Measurements from ENCODE around the gene PRSS57.
"Not testable (repeated sequence)": the region's sequence is repeated elsewhere in the genome, so short reads cannot be mapped to it uniquely, and the experiment has no call there.

Gene PRSS57

DNA sequence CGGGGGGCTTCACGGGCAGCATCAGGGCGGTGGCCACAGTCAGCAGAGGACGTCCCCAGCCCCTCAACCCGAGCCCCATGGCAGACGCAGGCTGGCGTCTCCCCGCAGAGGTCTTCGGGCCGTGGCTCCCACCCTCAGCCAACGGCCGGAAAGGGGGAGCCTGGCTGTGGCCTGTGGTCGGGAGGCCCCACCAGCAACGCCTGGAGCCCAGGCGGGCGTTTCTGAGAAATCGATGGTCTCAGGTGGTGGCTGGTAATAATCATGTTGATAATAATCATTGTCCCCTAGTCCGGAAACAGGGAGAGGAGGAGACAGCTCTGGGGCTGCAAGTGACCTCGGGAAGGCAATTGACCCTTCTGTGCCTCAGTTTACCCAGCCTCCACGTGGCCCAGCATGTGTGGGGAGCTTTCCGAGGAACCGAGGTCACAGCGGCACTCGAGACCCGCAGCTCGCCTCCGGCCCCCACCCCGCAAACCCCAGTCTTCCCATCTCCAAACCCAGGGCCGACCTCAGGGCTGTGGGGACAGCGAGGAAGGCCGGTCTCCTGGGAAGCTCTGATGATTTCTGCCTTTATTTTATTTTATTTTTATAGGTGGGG is at the start of gene PRSS57:
PRSS57 (minus strand) TSS at position 101 of the 598 bp plus-strand sequence; CDS start at position 79, 22 bp downstream.
- DNase-seq (ENCODE audit: low read depth in 3 of 3), result no peak

DNA sequence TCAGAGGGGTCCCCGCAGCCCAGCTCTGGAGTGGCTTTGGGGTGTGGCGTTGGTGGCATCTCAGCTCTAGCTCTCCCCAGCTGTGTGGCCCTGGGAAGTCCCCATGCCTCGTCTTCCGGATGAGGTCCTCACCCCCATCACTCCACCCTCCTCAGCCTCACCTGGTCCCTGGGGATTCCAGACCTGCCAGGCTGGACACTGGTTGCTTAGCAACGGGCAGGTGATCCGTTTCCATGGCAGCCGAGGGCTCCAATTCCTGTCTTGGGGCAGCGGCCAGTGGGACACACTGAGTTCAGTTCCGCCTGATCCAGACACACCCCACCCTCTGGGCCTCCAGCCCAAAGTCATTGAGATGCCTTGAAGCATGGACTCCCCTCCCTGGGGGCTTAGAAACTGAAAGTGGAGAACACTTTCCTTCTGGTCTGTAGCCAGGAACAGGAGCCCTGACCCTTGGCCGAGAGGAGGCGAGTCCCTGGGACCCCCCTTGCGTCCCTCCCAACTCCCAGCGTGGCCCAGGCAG is 48.0 kb upstream of the PRSS57 start:
- DNase-seq (ENCODE audit: low read depth in 3 of 3), result no peak

DNA sequence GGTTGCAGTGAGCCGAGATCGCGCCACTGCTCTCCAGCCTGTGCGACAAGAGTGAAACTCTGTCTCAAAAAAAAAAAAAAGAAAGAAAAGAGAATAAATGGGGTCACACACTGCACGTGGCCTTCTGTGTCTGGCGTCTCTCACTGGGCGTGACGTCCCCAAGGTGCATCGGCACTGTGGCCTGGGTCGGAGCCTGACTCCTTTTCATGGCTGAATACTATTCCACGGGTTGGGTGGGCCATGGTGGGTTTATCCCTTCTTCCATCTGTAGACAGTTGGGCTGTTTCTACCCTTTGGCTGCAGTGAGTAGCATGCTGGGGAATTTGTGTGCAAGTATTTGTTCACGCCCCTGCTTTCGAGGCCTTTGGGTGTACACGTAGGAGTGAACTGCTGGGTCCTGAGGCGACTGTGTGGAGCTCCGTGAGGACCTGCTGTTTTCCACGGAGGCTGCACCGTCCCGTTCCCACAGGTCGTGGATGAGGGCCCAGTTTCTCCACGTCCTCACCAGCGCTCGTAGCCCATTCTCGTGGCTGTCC is 47.4 kb upstream of the PRSS57 start:
- DNase-seq (ENCODE audit: low read depth in 3 of 3), result no peak

DNA sequence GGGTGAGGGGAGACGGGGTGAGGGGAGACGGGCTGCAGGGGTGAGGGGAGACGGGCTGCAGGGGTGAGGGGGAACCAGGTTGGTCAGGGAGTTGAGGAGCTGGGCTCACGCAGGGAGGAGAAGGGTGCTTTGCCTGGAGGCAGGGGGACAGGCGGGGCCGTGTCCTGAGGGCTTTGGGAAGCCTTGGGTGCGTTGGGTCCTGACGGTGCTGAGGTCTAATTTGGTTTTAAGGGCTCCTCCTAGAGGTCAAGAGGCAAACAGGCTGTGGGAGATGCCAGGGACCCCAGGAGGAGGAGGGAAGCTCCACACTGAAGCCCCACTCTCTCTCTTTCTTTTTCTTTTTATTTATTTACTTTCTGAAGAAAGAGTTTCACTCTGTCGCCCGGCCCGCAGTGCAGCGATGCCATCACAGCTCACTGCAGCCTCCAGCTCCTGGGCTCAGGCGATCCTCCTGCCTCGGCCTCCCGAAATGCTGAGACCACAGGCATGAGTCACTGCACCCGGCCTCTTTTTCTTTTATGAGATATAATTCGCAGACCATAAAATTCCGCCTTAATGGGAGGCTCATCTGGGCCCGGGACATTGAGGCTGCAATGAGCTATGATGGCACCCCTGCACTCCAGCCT is 46.4 kb upstream of the PRSS57 start:
- no peak for DNase-seq (ENCODE audit: low read depth in 3 of 3)

DNA sequence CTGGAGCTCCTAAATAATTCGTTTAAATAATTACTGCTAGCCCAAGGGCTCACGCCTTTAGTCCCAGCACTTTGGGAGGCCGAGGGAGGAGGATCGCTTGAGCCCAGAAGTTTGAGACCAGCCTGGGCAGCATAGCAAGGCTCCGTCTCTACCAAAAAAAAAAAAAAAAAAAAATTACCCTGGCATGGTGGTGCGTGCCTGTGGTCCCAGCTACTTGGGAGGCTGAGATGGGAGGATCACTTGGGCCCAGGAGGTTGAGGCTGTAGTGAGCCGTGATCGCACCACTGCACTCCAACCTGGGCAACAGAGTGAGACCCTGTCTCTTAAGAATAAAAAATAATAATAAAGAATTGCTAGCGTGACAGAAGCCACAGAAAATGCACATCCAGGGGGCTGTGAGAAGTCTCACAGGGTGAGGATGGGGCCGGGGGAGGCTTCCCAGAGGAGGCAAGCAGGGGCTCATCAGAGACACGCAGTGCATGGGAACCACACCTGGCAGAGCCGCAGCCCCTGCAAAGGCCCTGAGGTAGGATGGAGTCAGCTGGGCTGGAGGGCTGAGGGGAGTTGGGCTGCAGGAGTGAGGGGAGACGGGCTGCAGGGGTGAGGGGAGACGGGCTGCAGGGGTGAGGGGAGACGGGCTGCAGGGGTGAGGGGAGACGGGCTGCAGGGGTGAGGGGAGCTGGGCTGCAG is 45.7 kb upstream of the PRSS57 start:
- DNase-seq (ENCODE audit: low read depth in 3 of 3), result not testable (repeated sequence)

DNA sequence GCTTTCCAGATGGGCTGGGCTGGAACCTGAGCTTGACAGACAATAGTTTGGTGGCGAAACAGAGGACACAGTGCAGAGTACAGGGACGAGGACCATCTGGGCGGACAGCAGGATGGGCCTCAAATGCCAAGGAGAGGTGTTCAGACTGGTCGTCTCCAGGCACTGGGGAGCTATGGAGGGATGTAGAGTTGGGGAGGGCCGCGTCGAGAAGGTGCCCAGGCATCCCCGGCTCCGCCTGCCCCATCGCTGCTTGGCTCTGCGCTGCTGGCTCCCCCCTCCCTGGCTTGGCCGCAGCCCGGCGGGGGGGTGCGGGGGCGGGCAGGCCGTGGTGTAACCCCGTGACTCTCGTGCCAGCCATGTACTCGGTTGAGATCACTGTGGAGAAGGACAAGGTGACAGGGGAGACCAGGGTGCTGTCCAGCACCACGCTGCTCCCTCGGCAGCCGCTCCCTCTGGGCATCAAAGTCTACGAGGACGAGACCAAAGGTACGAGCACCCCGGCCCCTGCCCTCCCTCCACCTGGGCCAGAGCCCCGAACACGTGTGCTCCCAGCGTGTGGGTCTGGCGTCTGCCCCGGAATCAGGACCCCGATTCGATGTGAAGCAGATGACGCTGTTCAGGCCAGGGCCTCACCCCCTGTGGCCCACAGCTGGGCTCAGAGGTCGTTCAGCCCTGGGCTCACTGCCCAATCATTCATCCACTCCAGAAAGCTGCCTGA is 44.9 kb upstream of the PRSS57 start:
- no peak for DNase-seq (ENCODE audit: low read depth in 3 of 3)

DNA sequence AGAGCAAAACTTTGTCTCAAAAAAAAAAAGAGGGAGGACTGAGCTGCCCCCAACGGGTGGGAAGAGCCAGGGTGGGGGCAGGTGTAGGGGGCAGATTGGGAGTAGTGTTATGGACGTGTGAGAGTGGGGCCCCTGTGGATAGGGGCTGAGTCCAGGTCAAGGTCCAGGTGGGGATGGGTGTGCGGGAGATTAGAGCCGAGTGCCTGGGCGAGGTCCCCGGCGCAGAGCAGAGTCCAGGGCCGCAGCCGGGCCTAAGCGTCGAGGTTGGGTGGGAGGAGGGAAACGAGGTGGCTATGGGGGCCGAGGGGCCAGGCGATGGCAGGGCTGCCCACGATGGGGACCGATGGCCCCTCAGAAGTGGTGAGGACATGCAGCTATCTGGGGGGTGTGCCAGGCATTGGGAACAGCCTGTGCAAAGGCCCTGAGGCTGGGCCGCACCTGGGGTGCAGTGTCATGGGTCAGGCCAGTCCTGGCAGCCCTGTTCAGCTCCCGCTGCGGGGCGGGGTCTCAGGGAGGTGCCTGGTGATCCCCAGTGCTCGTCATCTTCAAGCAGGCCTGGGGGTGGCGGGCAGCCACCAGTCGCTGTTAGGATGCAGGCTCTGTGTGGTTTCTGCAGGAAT is 43.4 kb upstream of the PRSS57 start:
- DNase-seq (ENCODE audit: low read depth in 3 of 3), result no peak

DNA sequence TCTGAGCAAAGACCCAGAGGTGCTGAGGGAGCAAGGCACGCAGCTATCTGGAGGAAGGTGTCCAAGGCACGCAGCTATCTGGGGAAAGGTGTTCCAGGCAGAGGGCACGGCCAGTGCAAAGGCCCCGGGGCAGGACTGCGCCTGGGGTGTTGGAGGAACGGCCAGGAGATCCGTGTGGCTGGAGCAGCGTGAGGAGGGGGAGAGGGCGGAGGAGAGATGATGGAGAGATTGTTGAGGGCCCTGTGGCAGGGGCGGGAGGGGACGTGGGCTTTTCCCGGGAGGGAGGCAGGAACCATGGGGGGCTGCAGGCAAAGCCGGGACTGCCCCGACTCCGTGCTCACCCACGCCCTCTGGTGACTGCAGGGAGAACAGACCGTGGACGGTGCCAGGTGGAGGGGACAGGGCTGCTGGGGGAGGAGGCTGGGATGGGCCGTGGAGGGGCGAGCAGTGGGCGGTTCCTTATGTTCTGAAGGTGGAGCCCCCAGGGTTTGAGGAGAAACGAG is 42.4 kb upstream of the PRSS57 start:
- peak; percentile 21 to 43 (median 23) for DNase-seq (ENCODE audit: low read depth in 3 of 3)

DNA sequence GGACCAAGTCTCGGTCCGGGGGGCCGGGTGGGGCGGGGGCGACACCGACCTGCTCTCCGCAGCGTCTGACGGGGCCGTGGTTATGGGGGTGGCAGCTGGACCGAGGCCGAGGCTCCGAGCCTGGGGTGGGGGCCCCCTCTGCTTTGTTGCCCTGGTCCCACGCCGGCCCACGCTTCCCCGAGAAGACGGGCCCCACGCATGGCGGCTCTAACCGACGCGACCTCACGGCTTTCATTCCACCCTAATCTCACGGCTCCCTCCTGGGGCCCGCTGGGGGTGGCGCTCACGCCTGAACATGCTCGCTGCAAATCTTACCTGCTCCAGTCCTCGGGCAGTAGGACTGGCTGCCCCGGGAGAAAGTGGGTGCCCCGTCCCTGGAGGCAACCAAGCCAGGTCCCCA is 40.9 kb upstream of the PRSS57 start:
- no peak for DNase-seq (ENCODE audit: low read depth in 3 of 3)

DNA sequence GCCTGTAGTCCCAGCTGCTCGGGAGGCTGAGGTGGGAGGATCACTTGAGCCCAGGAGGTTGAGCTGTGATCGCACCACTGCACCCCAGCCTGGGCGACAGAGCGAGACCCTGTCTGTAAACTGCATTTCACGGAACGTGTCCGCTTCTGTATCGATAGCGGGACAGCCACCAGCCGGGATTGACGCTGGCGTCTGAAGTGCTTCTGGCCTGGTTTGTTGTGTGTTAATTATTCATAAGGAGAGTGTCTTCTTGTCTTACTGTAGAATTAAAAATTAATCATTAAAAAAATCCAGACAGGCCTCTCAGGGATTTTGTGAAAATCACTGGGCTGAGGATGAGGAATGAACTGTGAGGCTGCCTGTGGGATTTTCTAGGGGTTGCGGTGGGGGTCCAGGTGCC is 39.5 kb upstream of the PRSS57 start:
- DNase-seq (ENCODE audit: low read depth in 3 of 3), result no peak

DNA sequence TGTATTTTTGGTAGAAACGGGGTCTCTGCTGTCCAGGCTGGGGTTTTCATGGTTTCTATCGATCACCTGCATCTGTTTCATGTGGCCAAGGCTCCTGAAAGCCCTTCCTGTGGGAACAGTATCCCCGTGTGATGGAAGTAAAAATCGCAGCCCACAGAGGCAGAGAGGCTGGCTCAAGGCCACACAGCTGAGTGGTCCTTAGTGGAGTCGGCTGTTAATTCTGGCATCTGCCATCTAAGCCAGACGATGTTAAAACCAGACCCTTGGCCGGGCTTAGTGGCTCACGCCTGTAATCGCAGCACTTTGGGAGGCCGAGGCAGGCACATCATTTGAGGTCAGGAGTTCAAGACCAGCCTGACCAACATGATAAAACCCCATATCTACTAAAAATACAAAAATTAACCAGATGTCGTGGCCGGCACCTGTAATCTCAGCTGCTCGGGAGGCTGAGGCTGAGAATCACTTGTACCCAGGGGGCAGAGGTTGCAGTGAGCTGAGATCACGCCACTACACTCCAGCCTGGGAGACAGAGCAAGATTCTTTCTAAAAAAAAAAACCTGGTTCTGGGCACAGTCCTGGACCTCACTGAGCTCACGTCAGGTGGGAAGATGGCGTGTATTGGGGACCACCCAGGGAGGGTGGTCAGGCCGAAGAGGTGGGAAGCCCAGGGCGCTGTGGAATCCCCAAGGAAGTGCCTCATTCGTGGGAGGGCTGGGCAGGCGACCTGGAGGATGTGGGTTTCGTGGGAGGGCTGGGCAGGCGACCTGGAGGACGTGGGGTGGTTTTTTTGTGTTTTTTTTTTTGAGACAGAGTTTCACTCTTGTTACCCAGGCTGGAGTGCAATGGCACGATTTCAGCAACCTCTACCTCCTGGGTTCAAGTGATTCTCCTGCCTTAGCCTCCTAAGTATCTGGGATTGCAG is 37.2 kb upstream of the PRSS57 start:
- no peak for DNase-seq (ENCODE audit: low read depth in 3 of 3)

DNA sequence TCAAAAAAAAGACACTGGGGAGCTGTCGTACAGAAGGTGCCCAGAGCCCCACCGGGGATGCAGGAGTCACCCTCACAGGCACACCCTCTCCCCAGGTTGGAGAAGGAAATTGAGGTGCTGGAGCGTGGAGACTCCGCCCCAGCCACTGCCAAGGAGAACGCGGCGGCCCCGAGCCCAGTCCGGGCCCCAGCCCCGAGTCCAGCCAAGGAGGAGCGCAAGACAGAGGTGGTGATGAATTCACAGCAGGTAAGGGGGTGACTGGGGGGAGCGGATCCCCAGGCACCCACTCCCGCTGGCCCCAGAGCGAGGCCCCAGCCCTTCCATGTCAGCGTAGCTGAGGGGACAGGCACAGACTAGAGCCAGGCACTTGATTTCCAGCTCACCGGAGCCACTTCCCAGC is 35.7 kb upstream of the PRSS57 start:
- DNase-seq (ENCODE audit: low read depth in 3 of 3), result no peak

DNA sequence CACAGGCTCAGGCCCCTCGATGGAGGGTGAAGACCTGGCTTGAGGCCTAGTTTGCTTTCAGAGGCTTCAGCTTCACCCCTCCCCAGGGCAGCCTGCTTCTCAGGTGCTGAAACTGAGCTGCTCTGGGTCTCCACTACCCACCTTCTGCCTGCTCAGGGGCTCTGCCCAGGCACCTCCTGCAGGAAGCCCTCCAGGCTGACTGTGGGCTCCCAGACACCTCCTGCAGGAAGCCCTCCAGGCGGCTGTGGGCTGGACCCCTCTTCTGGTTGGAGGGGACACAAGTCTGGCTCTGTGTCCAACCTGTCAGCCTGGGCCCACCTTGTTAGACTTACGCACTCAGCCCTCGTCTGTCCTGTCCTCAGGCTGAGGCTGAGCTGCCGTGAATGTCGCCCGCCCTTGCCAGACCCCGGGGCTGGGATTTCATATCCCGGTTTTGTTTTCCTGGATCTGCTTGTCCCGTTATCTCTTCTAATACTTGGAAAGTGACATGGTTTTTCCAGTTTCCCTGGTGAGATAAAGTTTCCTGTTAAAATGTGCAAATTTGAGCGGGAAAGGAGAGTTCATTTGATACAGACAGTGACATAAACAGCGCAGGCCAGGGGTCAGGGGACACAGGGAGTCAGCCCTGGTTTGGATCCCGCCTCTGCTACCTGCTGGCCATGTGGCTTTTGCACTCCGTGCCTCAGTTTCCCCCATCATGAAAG is 34.9 kb upstream of the PRSS57 start:
- DNase-seq (ENCODE audit: low read depth in 3 of 3), result no peak

DNA sequence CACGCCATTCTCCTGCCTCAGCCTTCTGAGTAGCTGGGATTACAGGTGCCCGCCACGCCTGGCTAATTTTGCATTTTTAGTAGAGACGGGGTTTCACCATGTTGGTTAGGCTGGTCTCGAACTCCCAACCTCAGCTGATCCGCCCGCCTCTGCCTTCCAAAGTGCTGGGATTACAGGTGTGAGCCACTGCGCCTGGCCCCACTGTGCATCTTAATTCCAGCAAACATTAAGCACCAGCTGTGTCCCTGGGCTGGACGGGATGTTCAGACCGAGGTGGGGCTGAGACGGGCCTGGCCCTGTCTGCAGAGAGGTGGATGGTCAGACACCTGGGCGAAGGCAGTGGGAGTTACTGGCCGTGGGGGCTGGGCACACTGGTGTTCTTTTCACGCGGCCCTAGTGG is 34.3 kb upstream of the PRSS57 start:
- DNase-seq (ENCODE audit: low read depth in 3 of 3), result not testable (repeated sequence)

DNA sequence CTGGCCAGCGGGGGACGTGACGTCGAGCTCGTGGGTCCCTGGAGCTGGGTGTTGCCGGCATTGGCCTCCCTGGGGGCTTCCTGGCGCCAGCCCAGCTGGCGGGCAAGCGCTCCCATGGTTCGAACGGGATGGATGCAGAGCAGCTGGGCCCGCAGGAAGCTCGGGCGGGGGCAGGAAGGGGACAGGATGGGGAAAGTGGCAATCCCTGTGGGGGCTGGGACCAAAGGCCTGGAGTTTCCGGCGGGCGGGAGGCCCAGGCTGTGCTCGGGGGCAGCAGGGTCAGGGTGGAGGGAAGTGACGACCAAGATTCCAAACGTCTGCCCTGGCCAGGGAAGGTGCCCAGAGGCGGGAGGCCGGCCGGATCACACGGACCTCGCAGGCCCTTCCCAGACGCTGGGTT is 32.8 kb upstream of the PRSS57 start:
- no peak for DNase-seq (ENCODE audit: low read depth in 3 of 3)

DNA sequence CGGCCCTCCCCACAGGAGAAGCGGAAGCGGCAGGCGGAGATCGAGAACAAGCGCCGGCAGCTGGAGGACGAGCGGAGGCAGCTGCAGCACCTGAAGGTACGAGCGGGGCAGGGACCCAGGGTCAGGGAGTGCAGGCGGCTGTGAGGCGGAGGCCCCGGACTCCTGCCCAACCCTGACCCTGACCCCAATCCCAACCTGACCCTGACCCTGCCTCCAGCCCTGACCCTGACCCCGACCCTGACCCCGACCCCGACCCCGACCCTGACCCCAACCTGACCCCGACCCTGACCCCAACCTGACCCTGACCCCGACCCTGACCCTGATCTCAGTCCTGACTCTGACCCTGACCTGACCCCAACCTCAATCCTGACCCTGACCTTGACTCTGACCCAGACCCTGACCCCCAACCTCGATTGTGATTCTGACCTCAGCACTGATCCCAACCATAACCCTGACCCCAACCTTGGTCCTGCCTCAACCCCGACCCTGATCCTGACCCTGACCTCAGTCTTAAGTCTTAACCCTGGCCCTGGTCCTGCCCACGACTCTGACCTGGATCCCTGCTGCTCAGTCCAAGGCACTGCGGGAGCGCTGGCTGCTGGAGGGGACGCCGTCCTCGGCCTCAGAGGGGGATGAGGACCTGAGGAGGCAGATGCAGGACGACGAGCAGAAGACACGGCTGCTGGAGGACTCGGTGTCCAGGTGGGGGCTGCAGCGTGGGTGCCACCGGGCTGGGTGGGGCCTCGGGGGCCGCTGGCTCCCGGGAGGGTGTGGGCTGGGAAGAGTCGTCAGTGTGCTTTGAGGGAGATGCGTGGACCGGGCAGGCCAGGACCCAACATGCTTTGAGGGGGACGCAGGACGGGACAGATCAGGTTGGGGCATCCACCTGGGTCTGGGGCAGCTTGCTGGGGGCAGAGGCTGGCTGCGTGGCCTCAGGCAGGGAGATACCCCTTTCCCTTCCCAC is 32.0 kb upstream of the PRSS57 start:
- DNase-seq (ENCODE audit: low read depth in 3 of 3), result no peak

DNA sequence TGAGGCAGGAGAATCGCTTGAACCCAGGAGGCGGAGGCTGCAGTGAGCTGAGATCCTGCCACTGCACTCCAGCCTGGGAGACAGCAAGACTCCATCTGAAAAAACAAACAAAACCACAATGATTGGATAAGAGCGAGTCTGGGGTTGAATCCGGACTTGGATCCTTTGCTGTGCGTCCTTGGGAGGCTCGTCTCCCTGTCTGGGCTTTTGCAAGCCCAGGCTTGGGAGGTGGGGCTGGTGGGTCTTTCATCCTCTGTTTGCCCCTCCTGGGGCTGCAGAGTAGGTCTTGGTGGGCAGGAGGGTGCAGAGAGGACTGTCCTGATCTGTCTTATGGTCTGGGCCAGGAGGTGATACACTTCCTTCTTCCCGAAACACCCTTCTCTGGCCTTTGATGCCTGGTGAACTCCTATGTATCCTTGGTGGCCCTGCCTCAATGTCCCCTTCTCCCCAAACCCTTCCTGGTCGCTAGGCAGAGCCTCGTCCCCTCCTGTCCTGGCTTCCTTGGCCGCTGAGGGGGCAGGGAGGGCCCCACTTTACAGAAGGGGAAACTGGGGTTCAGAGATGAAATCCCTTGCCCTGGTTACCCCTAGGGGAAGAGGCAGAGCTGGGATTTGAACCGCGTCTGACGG is 30.3 kb upstream of the PRSS57 start:
- DNase-seq (ENCODE audit: low read depth in 3 of 3), result no peak

DNA sequence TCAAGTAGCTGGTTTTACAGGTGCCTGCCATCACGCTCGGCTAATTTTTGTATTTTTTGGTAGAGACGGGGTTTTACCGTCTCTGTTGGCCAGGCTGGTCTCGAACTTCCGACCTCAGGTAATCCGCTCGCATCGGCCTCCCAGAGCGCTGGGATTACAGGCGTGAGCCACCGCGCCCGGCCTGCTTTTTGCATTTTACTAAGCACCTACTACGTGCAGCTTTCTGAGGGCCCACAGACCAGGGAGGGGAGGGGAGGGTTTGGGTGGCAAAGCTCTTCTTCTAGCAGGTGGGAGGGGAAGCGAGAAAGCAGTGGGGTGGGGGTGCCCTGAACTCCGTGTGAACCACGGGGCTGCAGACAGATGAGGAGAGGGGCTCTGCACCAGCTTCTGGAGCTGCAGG is 28.5 kb upstream of the PRSS57 start:
- DNase-seq (ENCODE audit: low read depth in 3 of 3), result no peak
